HCT116 (cell line): ENCODE measurements around the gene DOCK2.

Experiments used
- ATF3 ChIP-seq: IDR thresholded peaks from 2 replicates; pipeline ENCODE4 v1.6.1; 2012
- EZH2 ChIP-seq: fragments of 200-600 bp; sonication (generic); IDR thresholded peaks from 2 replicates; pipeline ENCODE4 v1.6.1; 2017; ENCODE audit warnings: antibody characterized with exemption, mixed run types
- POLR2A ChIP-seq: IDR thresholded peaks from 2 replicates; pipeline ENCODE4 v1.7.0; 2011; ENCODE audit warnings: borderline replicate concordance; ENCODE audit not compliant: insufficient read depth, insufficient read length; ENCODE audit errors: extremely low read depth
- RAD21 ChIP-seq: IDR thresholded peaks from 2 replicates; pipeline ENCODE4 v1.6.1; 2012; ENCODE audit warnings: low read depth, mild to moderate bottlenecking
- SIN3A ChIP-seq: IDR thresholded peaks from 2 replicates; pipeline ENCODE4 v1.6.1; 2012; ENCODE audit warnings: low read depth
- YY1 ChIP-seq: IDR thresholded peaks from 2 replicates; pipeline ENCODE4 v1.6.1; 2011; ENCODE audit warnings: low read length, low read depth, moderate library complexity, mild to moderate bottlenecking; ENCODE audit not compliant: insufficient replicate concordance; ENCODE audit errors: extremely low read depth
- ZNF274 ChIP-seq: fragments of 200-500 bp; sonication (Bioruptor generic); IDR thresholded peaks from 2 replicates; pipeline ENCODE4 v1.6.1; 2014; ENCODE audit warnings: mild to moderate bottlenecking, low read depth, low read length, inconsistent platforms
- TF ChIP-seq, protein P1 (sequence below), 3 experiments: fragments of 200-600 bp in 1 of 3; sonication (generic) in 1 of 3; IDR thresholded peaks in 2 of 3; conservative IDR thresholded peaks in 1 of 3; 2 replicates each; pipeline ENCODE4 v1.5.1; 2012 to 2017; ENCODE audit warnings: low read depth in 2 of 3, low read length in 2 of 3, antibody characterized with exemption in 1 of 3, borderline replicate concordance in 1 of 3, control low read depth in 1 of 3, mild to moderate bottlenecking in 1 of 3, mixed read lengths in 1 of 3, mixed run types in 1 of 3, moderate library complexity in 1 of 3; ENCODE audit not compliant: insufficient read depth in 1 of 3

- no peak for TF ChIP-seq YY1
- TF ChIP-seq POLR2A, result no peak
- TF ChIP-seq ATF3, result no peak
- TF ChIP-seq, protein P1, sequence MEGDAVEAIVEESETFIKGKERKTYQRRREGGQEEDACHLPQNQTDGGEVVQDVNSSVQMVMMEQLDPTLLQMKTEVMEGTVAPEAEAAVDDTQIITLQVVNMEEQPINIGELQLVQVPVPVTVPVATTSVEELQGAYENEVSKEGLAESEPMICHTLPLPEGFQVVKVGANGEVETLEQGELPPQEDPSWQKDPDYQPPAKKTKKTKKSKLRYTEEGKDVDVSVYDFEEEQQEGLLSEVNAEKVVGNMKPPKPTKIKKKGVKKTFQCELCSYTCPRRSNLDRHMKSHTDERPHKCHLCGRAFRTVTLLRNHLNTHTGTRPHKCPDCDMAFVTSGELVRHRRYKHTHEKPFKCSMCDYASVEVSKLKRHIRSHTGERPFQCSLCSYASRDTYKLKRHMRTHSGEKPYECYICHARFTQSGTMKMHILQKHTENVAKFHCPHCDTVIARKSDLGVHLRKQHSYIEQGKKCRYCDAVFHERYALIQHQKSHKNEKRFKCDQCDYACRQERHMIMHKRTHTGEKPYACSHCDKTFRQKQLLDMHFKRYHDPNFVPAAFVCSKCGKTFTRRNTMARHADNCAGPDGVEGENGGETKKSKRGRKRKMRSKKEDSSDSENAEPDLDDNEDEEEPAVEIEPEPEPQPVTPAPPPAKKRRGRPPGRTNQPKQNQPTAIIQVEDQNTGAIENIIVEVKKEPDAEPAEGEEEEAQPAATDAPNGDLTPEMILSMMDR (IDR thresholded peaks at IDR 0.05 in 2 of 3, conservative IDR thresholded peaks at IDR 0.05 in 1 of 3; ENCODE audit: borderline replicate concordance in 1 of 3, insufficient read depth in 1 of 3, low read depth in 2 of 3, low read length in 2 of 3), result no peak
- no peak for TF ChIP-seq RAD21
- TF ChIP-seq SIN3A, result no peak
- TF ChIP-seq EZH2, result no peak
- TF ChIP-seq ZNF274, result no peak
These were observed 152.4 kb downstream of the DOCK2 start for GRCh38 chr5:169789417-169789940.
